T-helper 1 cell treated with Interleukin-12 subunit alpha and Interleukin-12 subunit beta and Interleukin-4 antibody, amounts not matched to agents 30 μg/mL and 1 μg/mL, for 36 hours (primary cell): Measurements from ENCODE around the gene ARHGEF25.
"Not testable (repeated sequence)": the region's sequence is repeated elsewhere in the genome, so short reads cannot be mapped to it uniquely, and the experiment has no call there.

Experiments
- H3K27ac Mint-ChIP-seq: one replicate; pipeline ENCODE4 v1.8.0; 2021; ENCODE audit warnings: mild to moderate bottlenecking, mixed read lengths
- H3K27me3 Mint-ChIP-seq: one replicate; pipeline ENCODE4 v1.8.0; 2021; ENCODE audit warnings: low read depth, mixed read lengths
- H3K36me3 Mint-ChIP-seq: one replicate; pipeline ENCODE4 v1.8.0; 2021; ENCODE audit warnings: low read depth, mixed read lengths
- H3K4me1 Mint-ChIP-seq: one replicate; pipeline ENCODE4 v1.8.0; 2021; ENCODE audit warnings: low read depth, mixed read lengths
- H3K4me3 Mint-ChIP-seq: one replicate; pipeline ENCODE4 v1.8.0; 2021; ENCODE audit warnings: mild to moderate bottlenecking, moderate library complexity, mixed read lengths
- H3K9me3 Mint-ChIP-seq: one replicate; pipeline ENCODE4 v1.8.0; 2021; ENCODE audit warnings: mixed read lengths

ARHGEF25 gene

GRCh38 chr12:57628280-57629191 is 17.3 kb downstream of the ARHGEF25 start:
- no peak overlapping the region for H3K27ac Mint-ChIP-seq
- H3K36me3 Mint-ChIP-seq = no peaks in the 10 kb centered on the region
- no peak overlapping the region for H3K4me3 Mint-ChIP-seq
- no peaks in the 10 kb centered on the region for H3K9me3 Mint-ChIP-seq
- H3K27me3 Mint-ChIP-seq = peaks cover 88% of the 10 kb centered on the region
- peaks cover 10% of the 10 kb centered on the region for H3K4me1 Mint-ChIP-seq

- H3K9me3 Mint-ChIP-seq = no peaks in the 10 kb centered on the region
- H3K4me1 Mint-ChIP-seq = peaks cover 11% of the 10 kb centered on the region
These were observed 18.7 kb downstream of the ARHGEF25 start for GRCh38 chr12:57629897-57630471.

GRCh38 chr12:57630891-57631433 is 19.7 kb downstream of the ARHGEF25 start:
- Mint-ChIP-seq H3K27ac (no peak overlapping the region), H3K27me3 (peaks cover 78% of the 10 kb centered on the region), H3K36me3 (no peaks in the 10 kb centered on the region), H3K4me1 (peaks cover 11% of the 10 kb centered on the region), H3K4me3 (no peak overlapping the region), H3K9me3 (no peaks in the 10 kb centered on the region)

More at GRCh38 chr12:57629897-57630471, 18.7 kb downstream of the ARHGEF25 start:
- Mint-ChIP-seq H3K36me3 (no peaks in the 10 kb centered on the region), H3K27ac (no peak overlapping the region), H3K4me3 (no peak overlapping the region), H3K27me3 (peaks cover 84% of the 10 kb centered on the region)

- Mint-ChIP-seq H3K4me1 (peaks cover 11% of the 10 kb centered on the region), H3K27ac (no peak overlapping the region), H3K27me3 (peaks cover 72% of the 10 kb centered on the region), H3K9me3 (no peaks in the 10 kb centered on the region), H3K36me3 (no peaks in the 10 kb centered on the region), H3K4me3 (peak overlapping the region; percentile 46)
These were observed 20.4 kb downstream of the ARHGEF25 start for GRCh38 chr12:57631566-57632072.

GRCh38 chr12:57632073-57632957 is 21.1 kb downstream of the ARHGEF25 start:
- Mint-ChIP-seq H3K9me3 (no peaks in the 10 kb centered on the region), H3K27me3 (peaks cover 67% of the 10 kb centered on the region), H3K4me1 (peaks cover 11% of the 10 kb centered on the region), H3K36me3 (no peaks in the 10 kb centered on the region), H3K27ac (no peak overlapping the region), H3K4me3 (peak overlapping the region; percentile 73)

GRCh38 chr12:57632958-57633840 is 22.0 kb downstream of the ARHGEF25 start, which contains the start of gene B4GALNT1:
TSS of gene B4GALNT1 (minus strand) at chr12:57633201. CDS start at chr12:57632132, 1,069 bp downstream.
- peaks cover 69% of the 10 kb centered on the region for H3K27me3 Mint-ChIP-seq
- H3K4me1 Mint-ChIP-seq = peaks cover 8% of the 10 kb centered on the region
- no peak within 1 kb of the TSS for H3K27ac Mint-ChIP-seq
- H3K4me3 Mint-ChIP-seq = peak within 1 kb of the TSS; percentile 73
- H3K36me3 Mint-ChIP-seq = no peaks in the 10 kb centered on the region
- no peaks in the 10 kb centered on the region for H3K9me3 Mint-ChIP-seq

GRCh38 chr12:57636731-57637130 is 25.5 kb downstream of the ARHGEF25 start:
- not testable (repeated sequence) for H3K4me3 Mint-ChIP-seq, H3K36me3 Mint-ChIP-seq, H3K9me3 Mint-ChIP-seq, H3K4me1 Mint-ChIP-seq, H3K27ac Mint-ChIP-seq
- peaks cover 57% of the 10 kb centered on the region for H3K27me3 Mint-ChIP-seq

- no peak overlapping the region for H3K27ac Mint-ChIP-seq
- peaks cover 57% of the 10 kb centered on the region for H3K27me3 Mint-ChIP-seq
- no peaks in the 10 kb centered on the region for H3K9me3 Mint-ChIP-seq
These were observed 26.1 kb downstream of the ARHGEF25 start for GRCh38 chr12:57637364-57637763.

GRCh38 chr12:57638096-57638495 is 26.9 kb downstream of the ARHGEF25 start:
- Mint-ChIP-seq H3K4me3 (no peak overlapping the region), H3K4me1 (peaks cover 5% of the 10 kb centered on the region), H3K27me3 (peaks cover 55% of the 10 kb centered on the region), H3K9me3 (no peaks in the 10 kb centered on the region), H3K27ac (no peak overlapping the region), H3K36me3 (no peaks in the 10 kb centered on the region)

More at GRCh38 chr12:57637364-57637763, 26.1 kb downstream of the ARHGEF25 start:
- no peaks in the 10 kb centered on the region for H3K36me3 Mint-ChIP-seq
- H3K4me1 Mint-ChIP-seq = peaks cover 6% of the 10 kb centered on the region
- H3K4me3 Mint-ChIP-seq = no peak overlapping the region

GRCh38 chr12:57640175-57641042 is 29.2 kb downstream of the ARHGEF25 start:
- no peaks in the 10 kb centered on the region for H3K9me3 Mint-ChIP-seq
- peaks cover 39% of the 10 kb centered on the region for H3K27me3 Mint-ChIP-seq
- no peaks in the 10 kb centered on the region for H3K36me3 Mint-ChIP-seq
- H3K4me3 Mint-ChIP-seq = no peak overlapping the region
- H3K4me1 Mint-ChIP-seq = no peaks in the 10 kb centered on the region
- no peak overlapping the region for H3K27ac Mint-ChIP-seq

GRCh38 chr12:57641699-57642442 is 30.6 kb downstream of the ARHGEF25 start:
- H3K27me3 Mint-ChIP-seq = peaks cover 36% of the 10 kb centered on the region
- no peak overlapping the region for H3K27ac Mint-ChIP-seq
- H3K4me3 Mint-ChIP-seq = no peak overlapping the region
- no peaks in the 10 kb centered on the region for H3K9me3 Mint-ChIP-seq
- H3K36me3 Mint-ChIP-seq = no peaks in the 10 kb centered on the region
- no peaks in the 10 kb centered on the region for H3K4me1 Mint-ChIP-seq

- not testable (repeated sequence) for H3K27me3 Mint-ChIP-seq, H3K4me3 Mint-ChIP-seq, H3K36me3 Mint-ChIP-seq, H3K4me1 Mint-ChIP-seq, H3K27ac Mint-ChIP-seq, H3K9me3 Mint-ChIP-seq
These were observed 34.9 kb downstream of the ARHGEF25 start for GRCh38 chr12:57645990-57646658.
